Endothelial cell of hepatic sinusoid (primary cell): ENCODE measurements around the gene SP5.
"Not testable (repeated sequence)": the region's sequence is repeated elsewhere in the genome, so short reads cannot be mapped to it uniquely, and the experiment has no call there.

Experiments
- in situ Hi-C: cut with HindIII; loops from 2 replicates; pipeline ENCODE4 v1.10.0; 2017; ENCODE audit warnings: low sequenced_read_pairs

The SP5 gene

GRCh38 chr2:170715062-170715931, at the start of gene SP5:
TSS of gene SP5 (plus strand) at chr2:170715337. CDS start at chr2:170715513, 176 bp downstream.
- in situ Hi-C loops = no loop called here

- in situ Hi-C loops = no loop called here
Observed at GRCh38 chr2:170665743-170666142, 49.4 kb upstream of the SP5 start.

DNA sequence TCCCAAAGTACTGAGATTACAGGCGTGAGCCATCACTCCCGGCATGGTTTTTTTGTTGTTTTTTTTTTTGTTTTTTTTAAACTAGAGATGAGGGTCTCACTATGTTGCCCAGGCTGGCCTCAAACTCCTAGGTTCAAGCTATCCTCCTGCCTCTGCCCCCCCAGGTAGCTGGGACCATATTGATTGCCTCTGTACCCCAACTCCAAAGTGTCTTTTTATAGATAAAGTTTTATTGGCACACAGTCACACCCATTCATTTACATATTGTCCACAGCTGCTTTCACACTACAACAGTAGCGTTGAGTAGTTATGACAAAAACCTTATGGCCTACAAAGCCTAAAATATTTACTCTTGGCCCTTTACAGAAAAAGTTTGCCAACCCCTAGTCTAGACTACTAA, 45.2 kb upstream of the SP5 start:
- in situ Hi-C loops = no loop called here

- in situ Hi-C loops = no loop called here
Observed at GRCh38 chr2:170670651-170671050, 44.5 kb upstream of the SP5 start.

DNA sequence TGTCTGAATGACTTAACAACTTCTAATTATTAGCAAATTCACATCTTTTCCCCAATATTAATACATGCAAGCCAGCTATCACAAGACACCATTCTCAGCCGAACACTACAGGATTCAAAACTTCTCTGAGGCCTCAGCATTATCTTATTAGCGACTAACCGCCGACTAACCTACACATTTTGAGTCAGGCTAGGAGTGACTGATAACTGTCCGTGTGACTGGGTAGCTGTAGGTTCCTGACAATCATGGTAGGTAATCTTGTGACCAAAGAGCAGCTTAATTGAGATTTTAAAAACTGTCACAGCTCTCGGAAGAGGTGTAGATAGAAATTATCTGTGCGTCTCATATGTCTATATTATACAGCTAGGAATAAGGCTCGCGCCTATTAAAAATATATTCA, 44.1 kb upstream of the SP5 start:
- in situ Hi-C loops = no loop called here

- in situ Hi-C loops = not testable (repeated sequence)
Observed at GRCh38 chr2:170674282-170674681, 40.9 kb upstream of the SP5 start.

- in situ Hi-C loops = no loop called here
Observed at GRCh38 chr2:170675701-170676100, 39.4 kb upstream of the SP5 start.

DNA sequence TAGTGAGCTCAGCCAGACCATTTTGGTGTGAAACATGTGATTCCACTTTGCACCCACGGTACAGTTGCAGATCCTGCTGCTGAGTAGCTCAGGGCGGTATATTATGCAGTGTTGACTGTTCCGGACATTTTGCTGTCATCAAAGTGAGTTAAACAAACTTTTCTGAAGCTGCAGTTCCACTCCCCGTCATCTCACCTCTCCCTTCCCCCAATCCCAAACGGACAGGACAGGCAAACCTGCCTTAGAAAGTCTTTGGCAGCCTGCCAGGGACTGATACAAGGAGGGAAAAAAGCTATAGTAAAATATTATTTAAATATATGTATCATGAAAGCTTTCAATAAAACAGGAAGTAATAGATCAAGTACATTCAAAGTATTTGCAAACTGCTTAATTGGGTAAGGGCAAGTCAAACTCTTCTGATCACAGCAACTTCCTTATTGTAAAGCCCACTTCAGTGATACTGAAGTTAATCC, 35.5 kb upstream of the SP5 start:
- in situ Hi-C loops = loop anchor here (5.0 kb wide), 1 partner anchor 48 kb away; no protein-coding TSS in a partner anchor

DNA sequence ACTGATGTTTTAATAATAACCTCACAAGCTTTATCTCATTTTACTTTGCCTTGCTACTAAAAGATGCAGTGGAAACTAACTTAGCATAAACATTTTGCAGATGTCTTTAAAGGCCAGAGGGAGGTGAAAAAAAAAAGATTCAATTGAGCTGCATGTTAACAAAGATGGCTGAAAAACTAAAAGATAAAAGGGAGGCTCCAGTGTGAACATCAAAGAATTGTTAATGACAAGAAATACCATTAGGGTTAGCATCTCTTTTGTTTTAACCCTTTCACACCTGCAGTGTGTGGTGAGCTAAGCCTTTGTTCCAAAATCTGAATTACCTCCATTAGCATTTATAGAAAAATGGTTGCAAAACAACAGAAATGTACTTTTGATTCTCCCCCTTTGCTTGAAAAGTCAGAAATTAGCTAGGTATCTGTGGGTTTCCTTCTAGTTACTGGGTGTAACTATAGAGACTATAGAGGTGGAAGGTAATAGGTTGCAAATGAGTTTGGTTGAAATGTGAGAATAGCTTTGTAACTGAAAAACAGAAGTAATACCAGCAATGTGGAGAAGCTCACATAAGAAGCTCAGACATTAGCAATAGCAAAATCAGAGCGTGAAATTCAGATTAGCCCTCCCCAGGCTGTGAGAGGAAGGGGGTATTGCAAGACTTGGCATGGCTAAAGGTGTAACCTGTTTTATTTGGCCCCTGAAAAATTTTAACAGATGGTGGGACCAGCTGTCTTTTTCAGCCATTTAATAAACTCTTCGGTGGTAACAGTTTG, 34.8 kb upstream of the SP5 start:
- in situ Hi-C loops = loop anchor here (5.0 kb wide), 1 partner anchor 47 kb away; no protein-coding TSS in a partner anchor

GRCh38 chr2:170681311-170681710, 33.8 kb upstream of the SP5 start:
- in situ Hi-C loops = loop anchor here (5.0 kb wide), 1 partner anchor 46 kb away; no protein-coding TSS in a partner anchor

GRCh38 chr2:170685591-170685990, 29.5 kb upstream of the SP5 start:
- in situ Hi-C loops = no loop called here

GRCh38 chr2:170689481-170689880, 25.7 kb upstream of the SP5 start:
- in situ Hi-C loops = no loop called here

- in situ Hi-C loops = loop anchor here (5.0 kb wide), 1 partner anchor 78 kb away; no protein-coding TSS in a partner anchor
Observed at GRCh38 chr2:170690640-170691039, 24.5 kb upstream of the SP5 start.

GRCh38 chr2:170694316-170694715, 20.8 kb upstream of the SP5 start:
- in situ Hi-C loops = loop anchor here (5.0 kb wide), 1 partner anchor 82 kb away; no protein-coding TSS in a partner anchor

DNA sequence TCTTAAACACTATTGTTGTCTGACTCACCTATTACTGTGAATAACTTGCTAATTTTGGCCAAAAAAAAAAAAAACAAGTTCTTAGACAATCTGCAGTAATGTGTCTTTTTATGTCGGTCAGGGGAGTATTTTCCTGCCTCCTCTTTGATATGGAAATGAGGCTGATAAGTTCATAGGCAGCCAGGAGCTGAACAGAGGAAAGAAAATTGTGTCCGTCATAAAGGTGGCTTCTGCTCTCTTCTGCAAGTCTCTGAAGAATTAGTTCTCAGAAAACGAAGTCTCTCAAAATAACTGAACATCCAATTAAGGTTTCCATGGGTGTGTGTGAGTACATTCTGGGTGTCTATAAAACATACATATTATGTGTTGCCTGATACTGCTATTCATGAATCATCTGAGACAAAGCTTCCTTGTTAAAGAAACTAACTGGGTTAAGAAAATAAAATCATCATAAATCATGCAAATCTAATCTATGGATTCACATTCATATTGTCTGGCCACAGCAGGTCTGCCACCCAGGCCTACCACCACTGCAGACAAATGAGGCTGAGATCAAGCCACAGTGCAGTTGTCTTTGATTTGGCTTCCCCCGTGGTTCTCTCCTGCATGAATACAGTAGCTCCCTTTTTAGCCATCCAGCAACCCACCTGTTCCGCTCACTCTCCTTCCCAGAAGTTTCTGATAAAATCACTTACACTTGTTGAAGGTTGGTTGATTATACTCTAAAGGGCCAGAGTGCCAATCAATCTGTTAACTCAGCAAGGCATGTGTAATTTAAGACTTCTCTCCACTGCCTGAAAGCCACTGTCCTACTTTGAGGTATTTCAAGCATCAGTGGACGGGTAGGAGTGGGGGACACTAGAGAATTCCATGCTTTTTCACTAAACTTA, 19.4 kb upstream of the SP5 start:
- in situ Hi-C loops = no loop called here

GRCh38 chr2:170696948-170697347, 18.2 kb upstream of the SP5 start:
- in situ Hi-C loops = no loop called here

DNA sequence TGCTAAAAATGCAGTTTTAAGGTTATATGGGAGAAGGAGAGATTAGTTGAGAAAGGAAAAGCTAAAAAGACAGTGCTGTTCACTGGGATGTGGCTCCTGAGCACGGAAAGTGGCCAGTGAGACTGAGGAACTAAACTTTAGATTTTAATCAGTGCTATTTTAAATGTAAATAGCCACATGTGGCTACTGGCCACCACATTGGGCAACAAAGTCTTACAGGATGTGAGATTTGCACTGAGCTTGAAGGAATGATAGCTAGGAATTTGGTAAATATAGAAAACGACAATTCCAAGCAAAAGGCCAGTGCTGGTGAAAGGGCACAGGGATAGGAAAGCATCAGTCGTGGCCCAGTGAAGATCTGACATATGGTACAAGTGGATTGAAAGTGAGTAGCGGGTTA, 14.1 kb upstream of the SP5 start:
- in situ Hi-C loops = no loop called here

DNA sequence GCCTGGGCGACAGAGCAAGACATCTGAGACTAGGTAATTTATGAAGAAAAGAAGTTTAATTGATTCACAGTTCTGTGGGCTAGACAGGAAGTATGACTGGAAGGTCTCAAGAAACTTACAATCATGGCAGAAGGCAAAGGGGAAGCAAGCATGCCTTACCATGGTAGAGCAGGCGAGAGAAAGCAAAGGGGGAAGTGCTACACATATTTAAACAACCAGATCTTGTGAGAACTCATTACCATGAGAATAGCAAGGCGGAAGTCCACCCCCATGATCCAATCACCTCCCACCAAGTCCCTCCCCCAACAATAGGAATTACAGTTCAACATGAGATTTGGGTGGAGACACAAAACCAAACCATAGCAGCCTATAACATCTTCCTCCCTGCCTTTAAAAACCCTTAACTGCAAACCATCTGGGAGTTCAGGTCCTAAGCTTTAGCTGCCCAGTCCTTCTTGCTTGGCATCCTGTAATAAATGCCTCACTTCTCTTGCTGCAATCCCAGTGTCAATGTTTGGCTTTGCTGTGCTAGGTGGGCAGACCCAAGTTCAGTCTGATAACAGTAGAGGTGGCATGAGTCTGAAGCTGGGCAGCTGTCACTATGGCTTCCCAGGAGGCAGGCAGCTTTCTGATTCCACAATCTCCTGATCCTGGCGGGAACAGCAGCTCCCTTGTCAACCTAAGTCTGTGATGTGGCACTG, 11.2 kb upstream of the SP5 start:
- in situ Hi-C loops = no loop called here

GRCh38 chr2:170707821-170708795, 7.0 kb upstream of the SP5 start:
- in situ Hi-C loops = no loop called here
